Measurements from ENCODE around the gene RALA. TPM values are rescaled to one million over a fixed set of nuclear protein-coding genes. Genes with fewer than 3 reads are reported as not detected.
A peak's percentile ranks its signal among the peaks of the same experiment; 100 is the strongest.

Gene RALA
- total RNA-seq, 4 donors from 2014 or later, result 18.3 to 29.7 (median 20.0) TPM

- DNase-seq, result no peak
- no peak for TF ChIP-seq POLR2A (IDR thresholded peaks at IDR 0.05)
- TF ChIP-seq, protein P1, sequence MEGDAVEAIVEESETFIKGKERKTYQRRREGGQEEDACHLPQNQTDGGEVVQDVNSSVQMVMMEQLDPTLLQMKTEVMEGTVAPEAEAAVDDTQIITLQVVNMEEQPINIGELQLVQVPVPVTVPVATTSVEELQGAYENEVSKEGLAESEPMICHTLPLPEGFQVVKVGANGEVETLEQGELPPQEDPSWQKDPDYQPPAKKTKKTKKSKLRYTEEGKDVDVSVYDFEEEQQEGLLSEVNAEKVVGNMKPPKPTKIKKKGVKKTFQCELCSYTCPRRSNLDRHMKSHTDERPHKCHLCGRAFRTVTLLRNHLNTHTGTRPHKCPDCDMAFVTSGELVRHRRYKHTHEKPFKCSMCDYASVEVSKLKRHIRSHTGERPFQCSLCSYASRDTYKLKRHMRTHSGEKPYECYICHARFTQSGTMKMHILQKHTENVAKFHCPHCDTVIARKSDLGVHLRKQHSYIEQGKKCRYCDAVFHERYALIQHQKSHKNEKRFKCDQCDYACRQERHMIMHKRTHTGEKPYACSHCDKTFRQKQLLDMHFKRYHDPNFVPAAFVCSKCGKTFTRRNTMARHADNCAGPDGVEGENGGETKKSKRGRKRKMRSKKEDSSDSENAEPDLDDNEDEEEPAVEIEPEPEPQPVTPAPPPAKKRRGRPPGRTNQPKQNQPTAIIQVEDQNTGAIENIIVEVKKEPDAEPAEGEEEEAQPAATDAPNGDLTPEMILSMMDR (IDR thresholded peaks at IDR 0.05), result no peak
- Histone ChIP-seq H3K27ac (peak overlapping the region; percentile 81 to 89 (median 83)), H3K9me3 (no peaks in the 10 kb centered on the region), H3K36me3 (no peaks in the 10 kb centered on the region), H3K27me3 (no peaks in the 10 kb centered on the region), H3K4me1 (peaks cover 19 to 23% of the 10 kb centered on the region in 2 donors), H3K4me3 (replicated peaks in 1 of 3) (peak overlapping the region; percentile 72 to 82 (median 79))
- intact Hi-C loops (cut with DNase I), result loop anchor here (10.0 kb wide), 1 partner anchor 122 kb away; no protein-coding TSS in a partner anchor
- WGBS, 2 donors, result 41 to 46% methylated on average over 9 to 11 of the region's 11 CpGs
These were observed 763 bp upstream of the RALA start for GRCh38 chr7:39622609-39623008.

- no peak for TF ChIP-seq POLR2A (IDR thresholded peaks at IDR 0.05)
- TF ChIP-seq, protein P1 (IDR thresholded peaks at IDR 0.05), result peak in 1 of 6 experiments; percentile 15
- 0% methylated on average over 22 to 33 of the region's 68 CpGs for WGBS, 2 donors
- intact Hi-C loops (cut with DNase I), result loop anchor here (10.0 kb wide), 1 partner anchor 121 kb away; no protein-coding TSS in a partner anchor
- peak; percentile 23 to 31 for DNase-seq
- peak overlapping the region; percentile 81 to 89 (median 83) for H3K27ac ChIP-seq
- H3K27me3 ChIP-seq, result no peaks in the 10 kb centered on the region
- H3K4me1 ChIP-seq, result peaks cover 19 to 23% of the 10 kb centered on the region in 2 donors
- H3K4me3 ChIP-seq (replicated peaks in 1 of 3), result peak overlapping the region; percentile 72 to 82 (median 79)
- H3K36me3 ChIP-seq, result no peaks in the 10 kb centered on the region
- H3K9me3 ChIP-seq, result no peaks in the 10 kb centered on the region
These were observed 515 bp downstream of the RALA start for GRCh38 chr7:39623732-39624441.

DNA sequence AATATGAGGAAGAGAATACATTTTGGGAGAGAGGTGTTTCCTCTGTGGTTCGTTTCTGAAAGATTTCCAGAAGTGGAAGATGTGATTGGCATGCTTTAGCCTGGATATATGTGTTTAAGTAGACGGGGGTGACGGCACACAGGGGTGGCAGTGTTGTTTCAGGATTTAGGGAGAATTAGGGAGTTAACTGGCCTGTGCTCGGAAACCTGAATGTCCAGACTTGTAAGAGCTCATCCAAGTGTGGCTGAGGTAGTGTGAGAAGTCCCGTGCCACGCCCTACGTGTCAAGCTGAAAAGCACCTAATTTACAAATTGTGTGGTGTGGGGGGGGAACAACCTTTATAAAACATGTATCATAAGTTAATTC, 1.1 kb downstream of the RALA start:
- Histone ChIP-seq H3K27me3 (no peaks in the 10 kb centered on the region), H3K4me1 (peaks cover 19 to 23% of the 10 kb centered on the region in 2 donors), H3K9me3 (no peaks in the 10 kb centered on the region), H3K27ac (peak overlapping the region in 2 of 3 donors; percentile 83 to 89), H3K4me3 (replicated peaks in 1 of 3) (peak overlapping the region in 2 of 3 donors; percentile 72 to 79), H3K36me3 (no peaks in the 10 kb centered on the region)
- TF ChIP-seq, protein P1 (IDR thresholded peaks at IDR 0.05), result no peak
- TF ChIP-seq POLR2A (IDR thresholded peaks at IDR 0.05), result no peak
- peak; percentile 46 to 54 for DNase-seq
- intact Hi-C loops (cut with DNase I), result loop anchor here (10.0 kb wide), 1 partner anchor 120 kb away; no protein-coding TSS in a partner anchor
- WGBS, 2 donors, result 0 to 1% methylated on average over 7 of the region's 7 CpGs

- H3K27ac ChIP-seq, result no peak overlapping the region
- TF ChIP-seq, protein P1 (IDR thresholded peaks at IDR 0.05), result no peak
- TF ChIP-seq POLR2A (IDR thresholded peaks at IDR 0.05), result no peak
- no peak overlapping the region for H3K4me3 ChIP-seq (replicated peaks in 1 of 3)
- intact Hi-C loops (cut with DNase I), result loop anchor here (10.0 kb wide), 1 partner anchor 120 kb away; no protein-coding TSS in a partner anchor
- no peaks in the 10 kb centered on the region for H3K36me3 ChIP-seq
- no peak for DNase-seq
- WGBS, 2 donors, result 43 to 49% methylated on average over 5 of the region's 5 CpGs
- H3K27me3 ChIP-seq, result no peaks in the 10 kb centered on the region
- H3K9me3 ChIP-seq, result no peaks in the 10 kb centered on the region
- peaks cover 19 to 23% of the 10 kb centered on the region in 2 donors for H3K4me1 ChIP-seq
These were observed 1.7 kb downstream of the RALA start for GRCh38 chr7:39624935-39625694.

All from thyroid gland (tissue), 4 donors.